Measurements from ENCODE around the gene FHIP2A.
A peak's percentile ranks its signal among the peaks of the same experiment; 100 is the strongest.

The FHIP2A gene

DNA sequence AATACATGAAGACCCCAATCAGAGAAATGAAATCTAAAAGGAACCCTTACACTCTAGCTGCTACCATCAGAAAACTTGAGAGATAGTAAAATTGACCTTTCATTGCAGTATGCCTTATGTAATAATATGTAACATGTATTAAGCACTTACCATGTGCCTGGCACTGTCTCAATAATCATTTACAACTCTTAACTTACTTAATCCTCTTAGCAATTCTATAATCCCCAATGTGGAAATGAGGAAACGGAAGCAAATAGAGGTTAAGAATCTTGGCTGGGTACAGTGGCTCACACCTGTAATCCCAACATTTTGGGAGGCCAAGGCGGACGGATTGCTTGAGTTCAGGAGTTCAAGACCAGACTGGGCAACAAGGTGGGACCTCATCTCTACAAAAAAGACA is 29.8 kb upstream of the FHIP2A start:
- DNase-seq = no peak
- Histone ChIP-seq H3K27ac (ENCODE audit: low read length, poor library complexity, severe bottlenecking) (no peak overlapping the region), H3K4ac (ENCODE audit: low read depth in 1 of 2, low read length in 2 of 2) (no peak overlapping the region), H2BK120ac (ENCODE audit: low read depth, low read length) (no peak overlapping the region), H3K18ac (ENCODE audit: low read depth in 1 of 2, low read length in 2 of 2) (no peak overlapping the region), H3K27me3 (ENCODE audit: control insufficient read depth in 1 of 2, insufficient read depth in 1 of 2, low read length in 2 of 2) (no peaks in the 10 kb centered on the region), H3K4me2 (ENCODE audit: low read length, poor library complexity, severe bottlenecking) (no peak overlapping the region), H2BK12ac (ENCODE audit: low read length in 2 of 2) (no peak overlapping the region), H3K9me3 (ENCODE audit: control insufficient read depth, low read length) (no peaks in the 10 kb centered on the region), H3K4me1 (ENCODE audit: control insufficient read depth, insufficient read depth, low read depth, low read length) (no peaks in the 10 kb centered on the region), H4K8ac (ENCODE audit: low read length) (no peak overlapping the region), H2BK15ac (ENCODE audit: low read depth, poor library complexity, severe bottlenecking) (no peak overlapping the region), H3K4me3 (ENCODE audit: insufficient read depth in 1 of 2, low read depth in 1 of 2, low read length in 2 of 2) (no peak overlapping the region), H2AFZ (ENCODE audit: low read depth, low read length) (no peak overlapping the region), H2AK5ac (ENCODE audit: low read length, severe bottlenecking) (no peak overlapping the region), H3K9ac (ENCODE audit: low read length) (no peak overlapping the region), H3K79me1 (replicated peaks; ENCODE audit: low read length, poor library complexity, severe bottlenecking) (no peaks in the 10 kb centered on the region), H3K36me3 (ENCODE audit: control insufficient read depth in 1 of 2, insufficient read depth in 2 of 2, low read depth in 1 of 2, low read length in 2 of 2) (no peaks in the 10 kb centered on the region), H2BK5ac (ENCODE audit: low read depth, low read length, poor library complexity, severe bottlenecking) (no peak overlapping the region), H3K23ac (ENCODE audit: low read length in 2 of 2) (no peak overlapping the region), H3K14ac (ENCODE audit: low read length in 2 of 2) (no peak overlapping the region), H4K91ac (ENCODE audit: low read length) (no peak overlapping the region)
- 95% methylated on average over 3 of the region's 3 CpGs for WGBS

DNA sequence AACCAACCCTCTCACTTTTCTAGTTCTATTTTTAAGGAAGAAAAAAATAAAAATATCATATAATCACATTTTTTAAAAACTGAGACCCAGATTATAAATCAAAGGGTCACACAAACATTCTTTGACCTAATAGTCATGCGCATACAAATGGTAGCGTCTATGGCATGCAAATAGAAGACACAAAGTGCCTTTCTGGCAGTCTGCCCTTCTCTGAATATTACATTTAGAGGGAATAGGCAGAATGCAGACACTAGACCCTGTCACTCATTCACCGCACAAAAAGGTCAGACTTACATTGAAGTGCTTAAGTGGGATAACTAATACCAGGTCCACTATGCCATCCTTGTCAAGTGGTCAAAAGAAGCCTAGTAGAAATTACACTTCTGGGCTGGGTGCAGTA is 26.5 kb upstream of the FHIP2A start:
- H2BK15ac ChIP-seq (ENCODE audit: low read depth, poor library complexity, severe bottlenecking) = no peak overlapping the region
- no peak overlapping the region for H3K27ac ChIP-seq (ENCODE audit: low read length, poor library complexity, severe bottlenecking)
- H3K18ac ChIP-seq (ENCODE audit: low read depth in 1 of 2, low read length in 2 of 2) = no peak overlapping the region
- no peak overlapping the region for H4K91ac ChIP-seq (ENCODE audit: low read length)
- H3K9me3 ChIP-seq (ENCODE audit: control insufficient read depth, low read length) = no peaks in the 10 kb centered on the region
- H3K4me2 ChIP-seq (ENCODE audit: low read length, poor library complexity, severe bottlenecking) = no peak overlapping the region
- H2AK5ac ChIP-seq (ENCODE audit: low read length, severe bottlenecking) = no peak overlapping the region
- H3K14ac ChIP-seq (ENCODE audit: low read length in 2 of 2) = no peak overlapping the region
- no peaks in the 10 kb centered on the region for H3K79me1 ChIP-seq (replicated peaks; ENCODE audit: low read length, poor library complexity, severe bottlenecking)
- no peaks in the 10 kb centered on the region for H3K36me3 ChIP-seq (ENCODE audit: control insufficient read depth in 1 of 2, insufficient read depth in 2 of 2, low read depth in 1 of 2, low read length in 2 of 2)
- DNase-seq = peak; percentile 13
- no peak overlapping the region for H2BK12ac ChIP-seq (ENCODE audit: low read length in 2 of 2)
- no peak overlapping the region for H2BK5ac ChIP-seq (ENCODE audit: low read depth, low read length, poor library complexity, severe bottlenecking)
- no peak overlapping the region for H2BK120ac ChIP-seq (ENCODE audit: low read depth, low read length)
- H3K23ac ChIP-seq (ENCODE audit: low read length in 2 of 2) = no peak overlapping the region
- no peaks in the 10 kb centered on the region for H3K27me3 ChIP-seq (ENCODE audit: control insufficient read depth in 1 of 2, insufficient read depth in 1 of 2, low read length in 2 of 2)
- no peak overlapping the region for H3K4ac ChIP-seq (ENCODE audit: low read depth in 1 of 2, low read length in 2 of 2)
- no peak overlapping the region for H3K4me3 ChIP-seq (ENCODE audit: insufficient read depth in 1 of 2, low read depth in 1 of 2, low read length in 2 of 2)
- no peaks in the 10 kb centered on the region for H3K4me1 ChIP-seq (ENCODE audit: control insufficient read depth, insufficient read depth, low read depth, low read length)
- 69% methylated on average over 3 of the region's 3 CpGs for WGBS
- no peak overlapping the region for H3K9ac ChIP-seq (ENCODE audit: low read length)
- H2AFZ ChIP-seq (ENCODE audit: low read depth, low read length) = no peak overlapping the region
- no peak overlapping the region for H4K8ac ChIP-seq (ENCODE audit: low read length)

DNA sequence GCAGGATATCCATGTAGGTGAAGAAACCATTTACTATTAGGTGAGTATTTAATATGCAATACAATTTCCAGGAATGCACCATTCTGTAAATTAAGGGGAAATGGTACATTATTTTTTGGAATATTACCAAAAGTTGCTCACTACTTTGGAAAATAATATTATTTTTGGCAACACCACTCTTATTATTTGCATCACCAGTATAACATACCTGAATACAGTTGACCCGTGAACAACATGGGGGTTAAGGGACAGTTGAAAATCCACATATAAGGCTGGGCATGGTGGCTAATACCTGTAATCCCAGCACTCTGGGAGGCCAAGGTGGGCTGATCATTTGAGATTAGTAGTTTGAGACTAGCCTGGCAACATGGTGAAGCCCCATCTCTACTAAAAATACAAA is 21.2 kb upstream of the FHIP2A start:
- Histone ChIP-seq H3K36me3 (ENCODE audit: control insufficient read depth in 1 of 2, insufficient read depth in 2 of 2, low read depth in 1 of 2, low read length in 2 of 2) (no peaks in the 10 kb centered on the region), H3K27ac (ENCODE audit: low read length, poor library complexity, severe bottlenecking) (no peak overlapping the region), H3K9ac (ENCODE audit: low read length) (no peak overlapping the region), H3K18ac (ENCODE audit: low read depth in 1 of 2, low read length in 2 of 2) (no peak overlapping the region), H2BK120ac (ENCODE audit: low read depth, low read length) (no peak overlapping the region), H2BK12ac (ENCODE audit: low read length in 2 of 2) (no peak overlapping the region), H3K4ac (ENCODE audit: low read depth in 1 of 2, low read length in 2 of 2) (no peak overlapping the region), H2BK15ac (ENCODE audit: low read depth, poor library complexity, severe bottlenecking) (no peak overlapping the region), H3K9me3 (ENCODE audit: control insufficient read depth, low read length) (no peaks in the 10 kb centered on the region), H3K4me2 (ENCODE audit: low read length, poor library complexity, severe bottlenecking) (no peak overlapping the region), H2BK5ac (ENCODE audit: low read depth, low read length, poor library complexity, severe bottlenecking) (no peak overlapping the region), H3K4me1 (ENCODE audit: control insufficient read depth, insufficient read depth, low read depth, low read length) (no peaks in the 10 kb centered on the region), H3K4me3 (ENCODE audit: insufficient read depth in 1 of 2, low read depth in 1 of 2, low read length in 2 of 2) (no peak overlapping the region), H3K14ac (ENCODE audit: low read length in 2 of 2) (no peak overlapping the region), H4K91ac (ENCODE audit: low read length) (no peak overlapping the region), H3K23ac (ENCODE audit: low read length in 2 of 2) (no peak overlapping the region), H4K8ac (ENCODE audit: low read length) (no peak overlapping the region), H3K27me3 (ENCODE audit: control insufficient read depth in 1 of 2, insufficient read depth in 1 of 2, low read length in 2 of 2) (no peaks in the 10 kb centered on the region), H2AFZ (ENCODE audit: low read depth, low read length) (no peak overlapping the region), H3K79me1 (replicated peaks; ENCODE audit: low read length, poor library complexity, severe bottlenecking) (no peaks in the 10 kb centered on the region), H2AK5ac (ENCODE audit: low read length, severe bottlenecking) (no peak overlapping the region)
- 100% methylated on average over 1 of the region's 1 CpG for WGBS
- DNase-seq = no peak

DNA sequence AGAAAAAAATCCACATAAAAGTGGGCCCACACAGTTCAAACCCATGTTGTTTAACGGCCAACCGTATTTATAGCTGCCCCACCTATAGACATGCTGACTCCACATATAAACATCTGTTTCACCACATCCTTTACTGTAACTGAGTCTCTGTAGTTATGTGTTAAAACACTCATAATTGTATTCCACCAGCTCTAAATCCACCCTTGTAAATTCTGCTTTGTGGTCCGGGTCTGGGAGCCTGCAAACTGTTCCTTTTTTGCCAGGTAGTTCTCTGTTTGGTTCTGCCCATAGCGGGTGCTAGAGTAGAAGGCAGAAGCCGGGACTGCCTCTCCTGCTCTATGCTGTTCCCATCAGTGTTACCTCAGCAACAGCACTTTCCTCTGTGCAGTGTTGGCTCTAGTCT is 20.2 kb upstream of the FHIP2A start:
- no peak overlapping the region for H2AK5ac ChIP-seq (ENCODE audit: low read length, severe bottlenecking)
- H2BK12ac ChIP-seq (ENCODE audit: low read length in 2 of 2) = no peak overlapping the region
- no peaks in the 10 kb centered on the region for H3K79me1 ChIP-seq (replicated peaks; ENCODE audit: low read length, poor library complexity, severe bottlenecking)
- no peak overlapping the region for H3K9ac ChIP-seq (ENCODE audit: low read length)
- H2AFZ ChIP-seq (ENCODE audit: low read depth, low read length) = no peak overlapping the region
- H3K36me3 ChIP-seq (ENCODE audit: control insufficient read depth in 1 of 2, insufficient read depth in 2 of 2, low read depth in 1 of 2, low read length in 2 of 2) = no peaks in the 10 kb centered on the region
- H3K4ac ChIP-seq (ENCODE audit: low read depth in 1 of 2, low read length in 2 of 2) = no peak overlapping the region
- H3K14ac ChIP-seq (ENCODE audit: low read length in 2 of 2) = no peak overlapping the region
- no peak for DNase-seq
- no peak overlapping the region for H3K18ac ChIP-seq (ENCODE audit: low read depth in 1 of 2, low read length in 2 of 2)
- H2BK15ac ChIP-seq (ENCODE audit: low read depth, poor library complexity, severe bottlenecking) = no peak overlapping the region
- H4K91ac ChIP-seq (ENCODE audit: low read length) = no peak overlapping the region
- H4K8ac ChIP-seq (ENCODE audit: low read length) = no peak overlapping the region
- no peak overlapping the region for H2BK5ac ChIP-seq (ENCODE audit: low read depth, low read length, poor library complexity, severe bottlenecking)
- WGBS = 76% methylated on average over 4 of the region's 5 CpGs
- no peaks in the 10 kb centered on the region for H3K4me1 ChIP-seq (ENCODE audit: control insufficient read depth, insufficient read depth, low read depth, low read length)
- H3K4me2 ChIP-seq (ENCODE audit: low read length, poor library complexity, severe bottlenecking) = no peak overlapping the region
- no peak overlapping the region for H3K23ac ChIP-seq (ENCODE audit: low read length in 2 of 2)
- H3K9me3 ChIP-seq (ENCODE audit: control insufficient read depth, low read length) = no peaks in the 10 kb centered on the region
- no peaks in the 10 kb centered on the region for H3K27me3 ChIP-seq (ENCODE audit: control insufficient read depth in 1 of 2, insufficient read depth in 1 of 2, low read length in 2 of 2)
- no peak overlapping the region for H3K27ac ChIP-seq (ENCODE audit: low read length, poor library complexity, severe bottlenecking)
- H2BK120ac ChIP-seq (ENCODE audit: low read depth, low read length) = no peak overlapping the region
- H3K4me3 ChIP-seq (ENCODE audit: insufficient read depth in 1 of 2, low read depth in 1 of 2, low read length in 2 of 2) = no peak overlapping the region

Measured in mesenchymal stem cell (in vitro differentiated cells and primary cell).